ENCODE measurements around the gene RPH3AL.
A peak's percentile ranks its signal among the peaks of the same experiment; 100 is the strongest.

RPH3AL gene

GRCh38 chr17:352421-353212 is at the start of gene RPH3AL:
RPH3AL (minus strand) TSS chr17:352807; CDS start chr17:327543, 25,264 bp downstream.
- DNase-seq (ENCODE audit: low spot score): no peak

- no peak for DNase-seq (ENCODE audit: low spot score)
Measured at GRCh38 chr17:400257-400656, 47.6 kb upstream of the RPH3AL start.

- no peak for DNase-seq (ENCODE audit: low spot score)
Measured at GRCh38 chr17:396788-397187, 44.2 kb upstream of the RPH3AL start.

GRCh38 chr17:395974-396373 is 43.4 kb upstream of the RPH3AL start:
- no peak for DNase-seq (ENCODE audit: low spot score)

- no peak for DNase-seq (ENCODE audit: low spot score)
Measured at GRCh38 chr17:395179-395578, 42.6 kb upstream of the RPH3AL start.

- DNase-seq (ENCODE audit: low spot score): no peak
Measured at GRCh38 chr17:394718-395095, 42.1 kb upstream of the RPH3AL start.

- no peak for DNase-seq (ENCODE audit: low spot score)
Measured at GRCh38 chr17:393806-394717, 41.5 kb upstream of the RPH3AL start.

GRCh38 chr17:391850-392249 is 39.2 kb upstream of the RPH3AL start:
- no peak for DNase-seq (ENCODE audit: low spot score)

GRCh38 chr17:390025-390424 is 37.4 kb upstream of the RPH3AL start:
- no peak for DNase-seq (ENCODE audit: low spot score)

GRCh38 chr17:388087-388486 is 35.5 kb upstream of the RPH3AL start:
- no peak for DNase-seq (ENCODE audit: low spot score)

- DNase-seq (ENCODE audit: low spot score): peak; percentile 72
Measured at GRCh38 chr17:386141-386876, 33.7 kb upstream of the RPH3AL start.

- no peak for DNase-seq (ENCODE audit: low spot score)
Measured at GRCh38 chr17:385836-386140, 33.2 kb upstream of the RPH3AL start.

GRCh38 chr17:385178-385835 is 32.7 kb upstream of the RPH3AL start:
- no peak for DNase-seq (ENCODE audit: low spot score)

GRCh38 chr17:384622-385177 is 32.1 kb upstream of the RPH3AL start:
- DNase-seq (ENCODE audit: low spot score): no peak

GRCh38 chr17:383771-384621 is 31.4 kb upstream of the RPH3AL start:
- no peak for DNase-seq (ENCODE audit: low spot score)

GRCh38 chr17:382644-383533 is 30.3 kb upstream of the RPH3AL start:
- no peak for DNase-seq (ENCODE audit: low spot score)

- no peak for DNase-seq (ENCODE audit: low spot score)
Measured at GRCh38 chr17:381941-382643, 29.5 kb upstream of the RPH3AL start.

- DNase-seq (ENCODE audit: low spot score): no peak
Measured at GRCh38 chr17:381516-381915, 28.9 kb upstream of the RPH3AL start.

Measured in CD4-positive, alpha-beta T cell treated with Interleukin-2 at 100 ng/mL for 4 hours (primary cell).